ENCODE results near the gene MED29. TPM values are rescaled to one million over a fixed set of nuclear protein-coding genes. Genes with fewer than 3 reads are reported as not detected.

MED29 gene
- total and polyA plus RNA-seq, 3 donors from 2014 or later: 38.9 to 53.5 (median 46.1) TPM

DNA sequence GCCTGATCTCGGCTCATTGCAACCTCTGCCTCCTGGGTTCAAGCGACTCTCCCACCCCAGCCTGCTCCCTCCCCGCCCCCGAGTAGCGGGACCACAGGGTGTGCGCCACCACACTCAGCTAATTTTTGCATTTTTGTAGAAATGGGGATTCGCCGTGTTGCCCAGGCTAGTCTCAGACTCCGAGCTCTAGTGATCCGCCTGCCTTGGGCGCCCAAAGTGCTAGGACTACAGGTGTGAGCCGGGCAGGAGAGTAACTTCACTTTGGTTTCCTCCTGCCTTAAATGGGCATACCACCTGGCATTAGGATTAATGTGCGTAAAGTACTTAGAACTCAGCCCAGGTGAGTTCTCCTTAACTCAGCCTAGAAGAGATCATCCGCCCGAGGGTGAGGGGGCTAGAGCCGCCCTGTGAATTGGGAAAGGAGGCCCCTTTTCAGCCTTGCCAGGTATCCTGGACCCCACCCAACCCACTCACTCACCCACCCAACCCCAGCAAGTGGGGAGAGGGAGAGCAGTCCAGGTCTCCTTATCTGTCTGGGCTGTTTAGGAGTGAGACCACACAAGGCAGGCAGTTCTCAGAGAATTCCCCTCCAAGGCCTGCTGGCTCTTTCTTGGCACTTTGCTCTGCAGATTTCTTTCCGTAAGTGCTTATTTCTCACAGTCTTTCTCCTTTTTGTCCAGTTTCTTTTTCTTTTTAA, 14.2 kb downstream of the MED29 start:
- no peak for TF ChIP-seq POLR2A (IDR thresholded peaks at IDR 0.05)
- TF ChIP-seq, protein P1, sequence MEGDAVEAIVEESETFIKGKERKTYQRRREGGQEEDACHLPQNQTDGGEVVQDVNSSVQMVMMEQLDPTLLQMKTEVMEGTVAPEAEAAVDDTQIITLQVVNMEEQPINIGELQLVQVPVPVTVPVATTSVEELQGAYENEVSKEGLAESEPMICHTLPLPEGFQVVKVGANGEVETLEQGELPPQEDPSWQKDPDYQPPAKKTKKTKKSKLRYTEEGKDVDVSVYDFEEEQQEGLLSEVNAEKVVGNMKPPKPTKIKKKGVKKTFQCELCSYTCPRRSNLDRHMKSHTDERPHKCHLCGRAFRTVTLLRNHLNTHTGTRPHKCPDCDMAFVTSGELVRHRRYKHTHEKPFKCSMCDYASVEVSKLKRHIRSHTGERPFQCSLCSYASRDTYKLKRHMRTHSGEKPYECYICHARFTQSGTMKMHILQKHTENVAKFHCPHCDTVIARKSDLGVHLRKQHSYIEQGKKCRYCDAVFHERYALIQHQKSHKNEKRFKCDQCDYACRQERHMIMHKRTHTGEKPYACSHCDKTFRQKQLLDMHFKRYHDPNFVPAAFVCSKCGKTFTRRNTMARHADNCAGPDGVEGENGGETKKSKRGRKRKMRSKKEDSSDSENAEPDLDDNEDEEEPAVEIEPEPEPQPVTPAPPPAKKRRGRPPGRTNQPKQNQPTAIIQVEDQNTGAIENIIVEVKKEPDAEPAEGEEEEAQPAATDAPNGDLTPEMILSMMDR (IDR thresholded peaks at IDR 0.05): no peak
- 77 to 86% methylated on average over 17 of the region's 17 CpGs for WGBS, 2 donors
- H3K27ac ChIP-seq: peak overlapping the region; percentile 89 to 95
- H3K4me3 ChIP-seq: no peak overlapping the region
- no peak for DNase-seq
- H3K9me3 ChIP-seq: no peaks in the 10 kb centered on the region
- H3K4me1 ChIP-seq: peaks cover 36% of the 10 kb centered on the region
- H3K27me3 ChIP-seq: no peaks in the 10 kb centered on the region
- intact Hi-C loops (cut with DNase I; ENCODE audit: low total_unique reads): no loop called here
- H3K36me3 ChIP-seq (ENCODE audit: low read depth, missing control alignments): no peaks in the 10 kb centered on the region

- H3K27ac ChIP-seq: peak overlapping the region; percentile 89 to 95
- DNase-seq: peak; percentile 83
- peak overlapping the region; percentile 68 to 92 for H3K4me3 ChIP-seq
- no peak for TF ChIP-seq POLR2A (IDR thresholded peaks at IDR 0.05)
- TF ChIP-seq, protein P1 (IDR thresholded peaks at IDR 0.05): no peak
- no peaks in the 10 kb centered on the region for H3K27me3 ChIP-seq
- H3K9me3 ChIP-seq: no peaks in the 10 kb centered on the region
- peaks cover 43% of the 10 kb centered on the region for H3K4me1 ChIP-seq
- intact Hi-C loops (cut with DNase I; ENCODE audit: low total_unique reads): no loop called here
- 8 to 10% methylated on average over 17 to 22 of the region's 22 CpGs for WGBS, 2 donors
- no peaks in the 10 kb centered on the region for H3K36me3 ChIP-seq (ENCODE audit: low read depth, missing control alignments)
Measured at GRCh38 chr19:39405958-39406655, 14.9 kb downstream of the MED29 start.

- WGBS, 2 donors: 1% methylated on average over 20 to 49 of the region's 56 CpGs
- DNase-seq: peak; percentile 94
- peak within 1 kb of the TSS; percentile 68 to 92 for H3K4me3 ChIP-seq
- H3K27me3 ChIP-seq: no peaks in the 10 kb centered on the region
- peak within 1 kb of the TSS; percentile 89 to 95 for H3K27ac ChIP-seq
- no peaks in the 10 kb centered on the region for H3K36me3 ChIP-seq (ENCODE audit: low read depth, missing control alignments)
- peaks cover 45% of the 10 kb centered on the region for H3K4me1 ChIP-seq
- no peaks in the 10 kb centered on the region for H3K9me3 ChIP-seq
- peak; percentile 93 for TF ChIP-seq POLR2A (IDR thresholded peaks at IDR 0.05)
- TF ChIP-seq, protein P1 (IDR thresholded peaks at IDR 0.05): no peak
- intact Hi-C loops (cut with DNase I; ENCODE audit: low total_unique reads): no loop called here
Measured at GRCh38 chr19:39406656-39407409, 15.7 kb downstream of the MED29 start, which contains the start of gene ZFP36. ZFP36 (plus strand) TSS chr19:39406847; CDS start chr19:39406905, 58 bp downstream.

GRCh38 chr19:39407410-39407659, 16.2 kb downstream of the MED29 start:
- TF ChIP-seq, protein P1 (IDR thresholded peaks at IDR 0.05): no peak
- no peak for TF ChIP-seq POLR2A (IDR thresholded peaks at IDR 0.05)
- 5% methylated on average over 14 of the region's 14 CpGs; no CpG with 5 or more reads in 1 of the 2 donors for WGBS, 2 donors
- peaks cover 42% of the 10 kb centered on the region for H3K4me1 ChIP-seq

More at GRCh38 chr19:39407410-39407659, 16.2 kb downstream of the MED29 start:
- intact Hi-C loops (cut with DNase I; ENCODE audit: low total_unique reads): no loop called here
- no peaks in the 10 kb centered on the region for H3K27me3 ChIP-seq
- H3K27ac ChIP-seq: peak overlapping the region; percentile 89 to 95
- H3K9me3 ChIP-seq: no peaks in the 10 kb centered on the region
- DNase-seq: no peak
- peak overlapping the region; percentile 68 to 92 for H3K4me3 ChIP-seq
- H3K36me3 ChIP-seq (ENCODE audit: low read depth, missing control alignments): no peaks in the 10 kb centered on the region

Measured in testis (tissue), 3 donors.